GM19324 (cell line): ENCODE measurements around the gene IL6ST.

ENCODE experiments used
- ATAC-seq: cut with Tn5 transposase; IDR thresholded peaks from one replicate; pipeline ENCODE4 v1.9.1; 2021; ENCODE audit warnings: mild to moderate bottlenecking, moderate library complexity; ENCODE audit not compliant: unreplicated experiment, low FRiP score

The IL6ST gene

GRCh38 chr5:55923865-55924500 is 70.8 kb downstream of the IL6ST start:
- no peak for ATAC-seq

GRCh38 chr5:55923177-55923771 is 71.5 kb downstream of the IL6ST start:
- no peak for ATAC-seq

- ATAC-seq: no peak
Observed at GRCh38 chr5:55921617-55922016, 73.1 kb downstream of the IL6ST start.

GRCh38 chr5:55920784-55921183 is 74.0 kb downstream of the IL6ST start:
- no peak for ATAC-seq

- no peak for ATAC-seq
Observed at GRCh38 chr5:55919625-55920024, 75.1 kb downstream of the IL6ST start.

GRCh38 chr5:55918087-55919035 is 76.4 kb downstream of the IL6ST start:
- ATAC-seq: no peak

GRCh38 chr5:55917402-55918086 is 77.2 kb downstream of the IL6ST start:
- no peak for ATAC-seq

- ATAC-seq: no peak
Observed at GRCh38 chr5:55916986-55917385, 77.8 kb downstream of the IL6ST start.

- no peak for ATAC-seq
Observed at GRCh38 chr5:55915783-55916182, 79.0 kb downstream of the IL6ST start.

- no peak for ATAC-seq
Observed at GRCh38 chr5:55914971-55915370, 79.8 kb downstream of the IL6ST start.

GRCh38 chr5:55913466-55914413 is 81.0 kb downstream of the IL6ST start:
- peak; percentile 72 for ATAC-seq

GRCh38 chr5:55911784-55912653 is 82.7 kb downstream of the IL6ST start:
- ATAC-seq: no peak

GRCh38 chr5:55908804-55909203 is 86.0 kb downstream of the IL6ST start:
- ATAC-seq: no peak

- no peak for ATAC-seq
Observed at GRCh38 chr5:55907927-55908326, 86.8 kb downstream of the IL6ST start.

- no peak for ATAC-seq
Observed at GRCh38 chr5:55905251-55905650, 89.5 kb downstream of the IL6ST start.

GRCh38 chr5:55904152-55904551 is 90.6 kb downstream of the IL6ST start:
- ATAC-seq: no peak

- ATAC-seq: peak; percentile 66
Observed at GRCh38 chr5:55903121-55903701, 91.6 kb downstream of the IL6ST start.

GRCh38 chr5:55902696-55903095 is 92.1 kb downstream of the IL6ST start:
- ATAC-seq: no peak
